Measurements from ENCODE around the gene TINAGL1.

TINAGL1 gene, protein sequence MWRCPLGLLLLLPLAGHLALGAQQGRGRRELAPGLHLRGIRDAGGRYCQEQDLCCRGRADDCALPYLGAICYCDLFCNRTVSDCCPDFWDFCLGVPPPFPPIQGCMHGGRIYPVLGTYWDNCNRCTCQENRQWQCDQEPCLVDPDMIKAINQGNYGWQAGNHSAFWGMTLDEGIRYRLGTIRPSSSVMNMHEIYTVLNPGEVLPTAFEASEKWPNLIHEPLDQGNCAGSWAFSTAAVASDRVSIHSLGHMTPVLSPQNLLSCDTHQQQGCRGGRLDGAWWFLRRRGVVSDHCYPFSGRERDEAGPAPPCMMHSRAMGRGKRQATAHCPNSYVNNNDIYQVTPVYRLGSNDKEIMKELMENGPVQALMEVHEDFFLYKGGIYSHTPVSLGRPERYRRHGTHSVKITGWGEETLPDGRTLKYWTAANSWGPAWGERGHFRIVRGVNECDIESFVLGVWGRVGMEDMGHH

DNA sequence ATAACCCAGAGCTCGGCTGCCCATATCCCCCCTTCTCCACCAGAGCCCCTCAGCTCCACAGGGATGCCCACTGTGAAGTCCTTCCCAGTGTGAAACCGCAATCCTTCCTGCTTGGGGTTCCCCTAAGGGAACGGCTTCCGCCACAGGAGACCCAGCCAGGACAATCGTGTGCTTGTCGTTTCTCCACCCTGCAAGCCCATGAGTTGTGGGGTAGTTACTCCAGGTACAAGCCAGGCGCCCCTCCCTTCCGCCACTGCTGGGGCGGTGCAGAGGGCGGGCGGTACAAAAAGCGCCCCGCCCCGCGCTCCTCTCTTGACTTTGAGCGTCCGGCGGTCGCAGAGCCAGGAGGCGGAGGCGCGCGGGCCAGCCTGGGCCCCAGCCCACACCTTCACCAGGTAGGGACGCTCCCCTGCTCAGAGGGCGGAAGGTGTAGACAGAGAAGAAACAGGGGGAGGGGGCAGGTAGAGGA lies at the start of gene TINAGL1:
Gene TINAGL1 (plus strand): TSS at position 315 of the 469 bp plus-strand sequence. CDS start 634 bp downstream, outside the sequence.
- DNase-seq (ENCODE audit: low spot score): no peak

DNA sequence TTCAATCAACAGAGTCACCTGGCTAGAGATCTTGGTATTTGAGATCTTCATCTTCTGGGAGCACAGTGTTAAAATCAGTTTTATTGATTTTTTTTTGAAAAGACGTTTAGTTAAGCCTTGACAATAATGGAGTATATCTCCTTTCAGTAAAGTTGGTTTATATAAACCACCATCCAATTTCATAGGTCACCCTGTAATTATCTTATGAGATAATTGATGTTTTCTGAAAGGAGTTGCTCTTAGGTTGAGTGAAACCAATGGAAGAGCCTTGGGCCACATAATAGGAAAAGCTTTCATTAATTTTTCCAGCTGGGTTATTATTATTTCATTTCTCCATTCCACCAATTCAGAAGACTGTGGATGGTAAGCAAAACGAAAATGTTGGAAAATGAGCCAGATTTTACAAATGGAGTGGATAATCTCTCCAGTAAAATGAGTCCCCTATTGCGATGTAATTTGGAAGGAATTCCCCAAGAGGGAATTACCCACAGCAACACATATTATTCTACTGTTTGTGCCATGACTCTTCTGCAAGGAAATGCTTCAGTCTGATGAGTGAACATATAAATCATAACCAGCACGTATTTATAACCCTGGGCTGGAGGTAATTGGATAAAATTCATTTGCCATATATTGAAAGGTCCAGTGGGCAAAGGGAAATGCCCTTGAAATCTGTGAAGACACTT lies 46.2 kb upstream of the TINAGL1 start:
- DNase-seq (ENCODE audit: low spot score): no peak

DNA sequence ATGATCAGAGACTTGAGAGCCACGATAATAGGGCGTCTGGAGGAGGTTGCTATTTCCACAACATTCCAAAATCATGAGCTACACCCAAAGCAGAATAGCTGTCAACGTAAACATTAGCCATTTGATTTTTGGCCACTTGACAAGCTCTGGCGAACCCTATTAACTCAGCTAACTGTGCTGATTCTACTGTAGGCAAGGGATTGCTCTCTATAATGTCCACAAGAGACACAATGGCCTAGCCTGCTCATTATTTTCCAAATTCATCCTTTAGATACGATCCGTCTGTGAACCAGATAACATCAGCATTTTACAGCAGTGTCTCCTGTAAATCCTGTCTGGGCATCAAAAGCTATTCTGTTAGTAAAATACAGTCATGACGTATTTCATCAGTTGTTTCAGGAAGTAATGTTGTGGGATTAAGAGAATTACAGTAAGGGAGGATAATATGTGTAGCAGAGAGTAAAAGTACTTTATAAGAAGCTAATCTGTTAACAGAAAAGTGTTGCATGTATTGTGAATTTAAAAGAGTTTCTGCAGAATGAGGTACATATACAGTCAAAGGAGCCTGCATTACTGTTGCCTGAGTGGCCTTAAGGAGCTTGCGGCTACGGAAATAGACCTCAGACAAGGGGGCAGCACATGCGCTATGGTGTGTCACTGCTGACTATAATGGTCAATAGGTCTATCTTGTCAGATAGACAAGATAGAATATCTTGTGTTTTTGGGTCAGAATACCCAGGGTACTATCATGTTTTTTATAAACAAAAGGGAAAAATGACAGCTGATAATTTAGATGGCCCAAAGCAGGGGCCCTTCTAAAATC lies 44.9 kb upstream of the TINAGL1 start:
- DNase-seq (ENCODE audit: low spot score): no peak

DNA sequence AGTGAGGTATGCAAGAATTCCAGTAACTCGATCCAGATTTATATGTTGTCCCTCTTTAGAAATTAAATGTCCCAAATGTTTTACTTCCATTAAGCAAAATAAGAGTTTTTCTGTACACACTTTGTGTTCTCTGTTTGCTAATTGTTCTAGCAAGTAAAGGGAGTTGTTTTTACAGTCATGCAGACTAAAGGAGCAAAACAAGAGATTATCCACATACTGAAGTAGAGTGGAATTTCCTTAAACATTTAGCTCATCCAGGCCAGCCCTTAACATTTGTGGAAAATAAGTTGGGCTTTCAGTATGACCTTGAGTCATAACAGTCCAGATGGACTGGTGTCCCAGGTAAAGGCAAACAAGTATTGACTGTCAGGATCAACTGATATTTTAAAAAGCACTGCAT lies 44.1 kb upstream of the TINAGL1 start:
- no peak for DNase-seq (ENCODE audit: low spot score)

DNA sequence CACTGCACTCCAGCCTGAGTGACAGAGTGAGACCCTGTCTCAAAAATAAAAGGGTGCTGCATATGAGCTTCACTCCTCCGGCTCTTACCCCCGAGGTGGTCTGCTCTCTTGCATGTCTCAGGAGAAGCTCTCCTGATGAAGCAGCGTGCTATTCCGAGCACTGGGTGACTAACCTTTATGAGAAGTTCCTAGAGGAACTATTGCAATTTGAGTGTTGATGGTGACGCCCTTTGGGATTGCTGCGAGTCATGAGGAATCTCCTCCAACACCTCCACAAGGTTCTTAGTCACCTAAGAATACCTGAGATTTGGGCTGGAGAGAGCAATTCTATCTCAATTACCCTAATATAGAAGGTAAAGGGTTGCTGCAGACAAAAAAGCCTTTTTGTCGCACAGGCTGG lies 40.8 kb upstream of the TINAGL1 start:
- DNase-seq (ENCODE audit: low spot score): no peak

DNA sequence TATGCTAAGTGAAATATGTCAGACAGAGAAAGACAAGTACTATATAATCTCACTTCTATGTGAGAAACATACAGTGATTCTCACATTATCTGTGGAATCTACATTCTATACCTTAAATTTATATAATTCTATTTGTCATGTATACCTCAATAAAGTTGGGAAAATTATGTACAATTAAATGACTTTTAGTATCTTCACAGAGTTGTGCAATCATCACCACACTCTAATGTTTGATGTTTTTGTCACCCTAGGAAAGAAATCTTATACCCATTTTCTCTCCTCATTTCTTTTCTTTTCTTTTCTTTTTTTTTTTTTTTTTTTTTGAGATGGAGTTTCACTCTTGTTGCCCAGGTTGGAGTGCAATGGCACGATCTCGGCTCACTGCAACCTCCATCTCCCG lies 37.0 kb upstream of the TINAGL1 start:
- DNase-seq (ENCODE audit: low spot score): no peak

DNA sequence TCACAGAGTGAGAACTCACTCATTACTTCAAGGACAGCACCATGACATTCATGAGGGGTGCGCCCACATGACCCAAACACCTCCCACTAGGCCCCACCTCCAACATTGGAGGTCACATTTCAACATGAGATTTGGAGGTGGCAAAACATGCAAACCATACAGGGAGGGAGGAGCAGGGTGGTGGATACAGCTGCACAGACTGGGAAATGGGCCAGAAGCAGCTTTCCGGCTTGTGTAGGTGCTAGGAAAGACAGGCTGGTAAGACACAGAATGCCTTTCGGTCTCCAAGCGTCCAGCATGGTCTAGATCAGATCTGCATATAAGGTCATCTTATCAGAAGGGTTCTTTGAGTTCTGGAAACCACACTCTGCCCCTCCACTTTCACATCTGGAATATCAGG lies 35.1 kb upstream of the TINAGL1 start:
- no peak for DNase-seq (ENCODE audit: low spot score)

DNA sequence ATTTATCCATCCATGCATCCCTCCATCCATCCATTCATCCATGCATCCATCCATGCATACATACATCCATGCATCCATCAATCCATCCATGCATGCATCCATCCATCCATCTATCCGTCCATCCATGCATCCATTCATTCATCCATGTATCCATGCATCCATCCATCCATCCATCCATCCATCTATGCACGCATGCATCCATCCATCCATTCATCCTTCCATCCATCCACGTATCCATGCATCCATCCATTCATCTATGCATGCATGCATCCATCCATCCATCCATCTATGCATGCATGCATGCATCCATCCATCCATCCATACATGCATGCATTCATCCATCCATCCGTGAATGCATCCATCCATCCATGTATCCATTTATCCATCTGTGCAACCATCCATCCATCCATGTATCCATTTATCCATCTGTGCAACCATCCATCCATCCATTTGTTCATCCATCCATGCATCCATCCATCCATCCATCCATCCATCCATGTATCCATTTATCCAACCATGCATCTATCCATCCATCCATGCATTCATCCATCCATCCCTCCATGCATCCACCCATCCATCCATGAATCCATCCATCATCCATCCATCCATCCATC lies 30.3 kb upstream of the TINAGL1 start:
- no peak for DNase-seq (ENCODE audit: low spot score)

DNA sequence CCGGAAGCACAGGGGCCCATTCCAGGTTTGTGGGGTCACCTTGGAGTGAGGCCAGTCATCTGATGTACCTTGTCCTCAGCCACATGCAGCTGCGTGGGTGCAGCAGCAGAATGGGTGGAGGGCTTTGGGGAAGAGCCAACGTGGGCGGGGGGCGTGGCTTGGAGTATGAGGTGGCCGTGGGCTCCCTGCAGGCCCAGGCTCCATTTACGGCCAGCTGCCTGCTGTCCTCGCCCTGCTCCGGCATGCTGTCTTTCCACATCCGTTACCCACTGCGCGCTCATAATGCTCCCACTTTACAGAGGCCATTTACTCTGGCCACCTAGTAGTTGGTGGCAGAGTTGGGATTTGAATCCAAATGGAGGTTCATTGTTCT lies 27.8 kb upstream of the TINAGL1 start:
- no peak for DNase-seq (ENCODE audit: low spot score)

DNA sequence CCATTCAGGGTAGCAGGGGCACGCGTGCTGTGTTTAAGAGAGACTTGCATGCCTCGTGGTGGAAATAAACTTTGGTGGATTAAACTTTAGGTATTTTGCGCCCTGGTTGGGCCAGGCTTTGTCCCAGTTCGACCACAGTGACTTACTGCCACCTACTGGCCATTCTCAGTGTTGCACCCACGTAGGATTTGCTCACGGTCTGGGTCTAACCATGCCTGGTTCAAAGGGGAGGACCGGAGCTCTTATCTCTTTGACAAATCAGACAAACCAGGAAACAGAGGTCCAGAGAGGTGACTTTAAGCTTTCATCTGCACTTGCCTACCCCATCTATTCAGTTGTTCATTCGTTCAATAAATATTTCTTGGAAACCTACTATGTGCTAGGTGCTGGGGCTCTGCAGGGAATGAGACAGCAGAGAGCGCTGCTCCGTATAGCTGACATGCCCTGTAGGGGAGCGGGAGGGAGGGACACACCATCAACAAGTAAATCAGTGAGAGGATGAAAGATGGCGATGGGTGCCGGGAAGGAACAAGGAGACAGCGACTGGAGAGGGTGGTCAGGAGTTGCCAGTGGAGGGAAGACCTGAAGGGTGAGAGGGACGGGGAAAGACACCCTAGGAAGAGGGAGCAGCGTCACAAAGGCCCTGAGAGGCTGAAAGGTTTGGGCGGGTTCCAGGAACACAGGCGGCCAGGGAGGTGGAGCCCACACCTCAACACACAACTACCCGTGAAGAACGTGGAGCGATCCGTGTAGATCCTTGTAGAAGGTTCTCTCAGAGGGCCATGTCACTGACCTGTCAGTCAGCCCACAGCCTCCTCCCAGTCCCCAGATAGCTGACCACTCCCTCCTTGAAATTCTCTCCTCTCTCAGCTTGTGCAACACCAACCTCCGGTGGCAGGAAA lies 27.2 kb upstream of the TINAGL1 start:
- DNase-seq (ENCODE audit: low spot score): peak; percentile 85

DNA sequence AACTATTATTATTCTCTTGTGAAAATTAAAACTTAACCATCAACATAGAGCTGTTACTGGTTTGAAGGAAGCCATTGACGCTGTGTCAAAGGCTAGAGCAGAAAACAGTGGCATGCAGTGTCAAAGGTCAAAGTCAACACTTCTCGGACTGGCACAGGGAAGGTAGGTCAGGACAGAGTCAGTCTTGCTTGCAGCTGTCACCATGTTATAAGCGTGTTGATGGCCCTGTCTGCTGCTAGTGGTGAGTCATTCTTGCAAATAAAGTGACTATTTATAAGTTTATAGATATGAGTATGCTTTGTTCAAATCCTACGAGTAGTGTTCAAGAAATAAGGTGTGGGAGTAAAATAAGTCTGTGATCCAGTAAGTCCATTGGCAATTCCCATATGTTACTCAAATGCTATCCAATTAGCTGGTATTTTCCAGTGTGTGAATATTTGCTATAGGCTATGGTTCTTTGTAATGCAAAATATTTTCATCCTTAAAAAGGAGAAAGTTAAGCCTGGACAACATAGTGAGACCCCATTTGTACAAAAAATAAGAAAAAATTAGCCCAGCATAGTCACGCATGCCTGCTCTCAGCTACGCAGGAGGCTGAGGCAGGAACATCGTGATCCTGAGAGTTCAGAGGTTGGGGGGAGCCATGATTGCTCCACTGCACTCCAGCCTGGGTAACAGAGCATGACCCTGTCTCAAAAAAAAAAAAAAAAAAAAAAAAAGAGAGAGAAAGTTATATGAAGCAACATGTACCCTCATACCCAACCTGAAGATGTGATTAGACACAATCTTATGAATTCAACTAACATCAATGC lies 26.3 kb upstream of the TINAGL1 start:
- peak; percentile 31 for DNase-seq (ENCODE audit: low spot score)

DNA sequence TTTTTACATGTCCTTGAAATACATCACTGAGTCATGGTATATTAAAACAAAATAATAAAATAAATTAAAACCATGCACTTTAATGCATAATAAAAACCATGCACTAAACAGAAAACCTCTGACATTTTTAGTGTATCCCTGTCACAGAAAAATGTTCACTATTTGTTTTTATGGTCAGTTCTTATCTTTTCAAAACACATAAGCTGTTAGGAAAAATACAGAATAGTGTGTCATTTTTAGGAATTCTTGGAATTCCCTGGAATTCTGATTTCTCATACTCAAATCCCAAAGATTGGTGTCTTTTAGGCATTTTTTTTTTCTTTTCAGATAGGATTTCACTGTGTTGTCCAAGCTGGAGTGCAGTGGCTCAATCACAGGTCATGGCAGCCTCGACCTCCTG lies 25.1 kb upstream of the TINAGL1 start:
- no peak for DNase-seq (ENCODE audit: low spot score)

DNA sequence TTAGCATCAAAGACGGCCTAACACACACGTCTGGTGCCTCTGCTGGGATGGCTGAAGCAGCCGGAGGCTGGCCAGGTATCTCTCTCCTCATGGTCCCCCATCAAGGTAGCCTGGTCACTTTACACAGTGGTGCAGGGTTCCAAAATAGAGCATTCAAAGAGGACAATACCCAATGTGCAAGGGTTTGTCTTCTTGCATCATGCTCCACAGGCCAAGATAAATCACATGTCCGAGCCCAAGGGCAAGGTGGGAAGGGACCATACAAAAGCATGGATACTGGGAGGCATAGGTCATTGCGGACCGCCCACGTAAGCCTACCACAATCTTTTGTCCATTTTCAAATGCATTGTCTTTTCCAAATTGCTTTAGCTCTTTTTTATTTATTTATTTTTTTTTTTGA lies 23.8 kb upstream of the TINAGL1 start:
- no peak for DNase-seq (ENCODE audit: low spot score)

DNA sequence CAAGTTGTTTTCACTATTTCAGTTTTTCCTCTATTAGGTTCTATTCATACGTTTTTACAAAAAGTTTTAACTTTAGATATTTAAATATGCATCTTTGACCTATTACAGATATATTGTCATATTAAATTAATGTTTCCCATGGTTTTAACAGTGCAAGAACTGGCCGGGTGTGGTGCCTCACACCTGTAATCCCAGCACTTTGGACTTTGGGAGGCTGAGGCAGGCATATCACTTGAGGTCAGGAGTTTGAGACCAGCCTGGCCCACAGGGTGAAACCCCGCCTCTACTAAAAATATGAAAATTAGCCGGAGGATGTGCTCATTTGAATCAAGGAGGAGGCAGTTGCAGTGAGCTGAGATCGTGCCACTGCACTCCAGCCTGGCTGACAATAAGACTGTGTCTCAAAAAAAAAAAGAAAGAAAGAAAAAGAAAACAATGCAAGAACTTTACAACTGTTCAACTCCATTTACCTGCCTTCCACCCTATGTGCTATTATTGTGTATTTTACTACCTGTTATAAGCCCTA lies 19.8 kb upstream of the TINAGL1 start:
- no peak for DNase-seq (ENCODE audit: low spot score)

DNA sequence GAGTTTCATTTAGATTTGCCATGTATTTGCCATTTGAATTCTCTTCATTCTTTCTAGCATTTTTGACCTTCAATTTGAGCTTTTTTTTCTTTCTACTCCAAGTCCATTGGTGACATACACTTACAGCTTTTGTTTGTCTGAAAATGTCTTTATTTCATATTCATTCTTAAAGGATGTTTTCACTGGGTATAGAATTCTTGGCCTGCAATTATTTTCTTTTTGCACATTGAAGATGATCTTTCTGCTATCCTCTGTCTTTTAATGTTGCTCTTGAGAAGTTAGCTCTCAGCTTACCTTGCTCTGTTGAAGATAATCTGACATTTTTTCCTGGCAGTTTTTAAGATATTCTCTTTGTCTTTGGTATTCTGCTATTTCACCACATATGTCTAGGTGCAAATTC lies 16.6 kb upstream of the TINAGL1 start:
- no peak for DNase-seq (ENCODE audit: low spot score)

DNA sequence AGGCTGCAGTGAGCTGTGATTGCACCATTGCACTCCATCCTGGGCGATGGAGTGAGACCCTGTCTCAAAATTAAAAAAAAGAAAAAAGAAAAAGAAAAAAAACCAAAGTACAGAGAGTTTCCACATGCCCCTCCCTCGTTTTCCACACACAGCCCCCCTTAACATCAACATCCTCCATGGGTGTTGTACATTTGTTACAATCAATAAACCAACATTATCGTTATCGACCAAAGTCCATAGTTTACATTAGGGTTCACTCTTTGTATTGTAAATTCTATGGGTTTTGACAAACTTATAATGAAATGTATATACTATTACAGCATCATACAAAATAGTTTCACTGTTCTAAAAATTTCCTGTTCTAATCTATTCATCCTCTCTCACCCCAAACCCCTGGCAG lies 15.9 kb upstream of the TINAGL1 start:
- DNase-seq (ENCODE audit: low spot score): no peak

DNA sequence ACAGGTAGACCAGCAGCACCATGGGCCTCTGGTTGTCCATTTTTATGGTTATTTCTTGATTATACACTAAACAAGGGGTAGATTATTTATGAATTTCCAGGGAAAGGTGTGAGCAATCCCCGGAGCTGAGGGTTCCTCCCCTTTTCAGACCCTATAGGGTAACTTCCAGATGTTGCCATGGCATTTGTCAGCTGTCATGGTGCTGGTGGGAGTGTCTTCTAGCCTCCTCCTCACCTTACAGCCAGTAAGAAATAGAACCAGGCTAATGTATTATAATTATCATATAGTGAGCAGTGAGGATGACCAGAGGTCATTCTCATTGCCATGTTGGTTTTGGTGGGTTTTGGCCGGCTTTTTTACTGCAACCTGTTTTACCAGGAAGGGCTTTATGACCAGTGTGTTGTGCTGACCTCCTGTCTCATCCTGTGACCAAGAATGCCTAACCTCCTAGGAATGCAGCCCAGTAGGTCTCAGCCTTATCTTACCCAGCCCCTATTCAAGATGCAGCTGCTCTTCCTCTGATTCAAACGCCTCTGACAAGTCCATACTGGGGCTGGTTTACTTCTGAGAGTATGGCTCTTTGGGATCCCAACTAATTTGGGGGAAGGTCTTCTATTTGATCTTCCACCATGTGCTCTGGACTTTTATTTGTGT lies 13.5 kb upstream of the TINAGL1 start:
- DNase-seq (ENCODE audit: low spot score): peak; percentile 73

DNA sequence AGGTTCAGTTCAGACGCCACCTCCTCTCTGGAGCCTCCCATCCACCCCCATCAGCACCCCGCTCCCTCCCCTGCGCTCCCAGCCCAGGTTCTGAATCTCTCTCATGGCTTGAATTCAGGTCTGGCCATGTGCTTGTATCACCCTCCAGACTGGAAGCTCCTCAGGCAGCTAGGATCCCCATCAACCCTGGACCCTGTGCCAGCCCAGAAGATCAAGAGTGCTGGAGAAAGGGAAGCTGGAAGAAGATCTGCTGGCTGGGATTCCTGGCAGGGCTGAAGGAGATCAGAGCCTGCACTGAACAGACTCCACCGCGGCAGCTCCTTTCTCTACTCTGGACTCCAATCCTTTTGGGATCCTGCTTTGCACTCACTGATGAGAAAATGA lies 11.7 kb upstream of the TINAGL1 start:
- DNase-seq (ENCODE audit: low spot score): no peak

DNA sequence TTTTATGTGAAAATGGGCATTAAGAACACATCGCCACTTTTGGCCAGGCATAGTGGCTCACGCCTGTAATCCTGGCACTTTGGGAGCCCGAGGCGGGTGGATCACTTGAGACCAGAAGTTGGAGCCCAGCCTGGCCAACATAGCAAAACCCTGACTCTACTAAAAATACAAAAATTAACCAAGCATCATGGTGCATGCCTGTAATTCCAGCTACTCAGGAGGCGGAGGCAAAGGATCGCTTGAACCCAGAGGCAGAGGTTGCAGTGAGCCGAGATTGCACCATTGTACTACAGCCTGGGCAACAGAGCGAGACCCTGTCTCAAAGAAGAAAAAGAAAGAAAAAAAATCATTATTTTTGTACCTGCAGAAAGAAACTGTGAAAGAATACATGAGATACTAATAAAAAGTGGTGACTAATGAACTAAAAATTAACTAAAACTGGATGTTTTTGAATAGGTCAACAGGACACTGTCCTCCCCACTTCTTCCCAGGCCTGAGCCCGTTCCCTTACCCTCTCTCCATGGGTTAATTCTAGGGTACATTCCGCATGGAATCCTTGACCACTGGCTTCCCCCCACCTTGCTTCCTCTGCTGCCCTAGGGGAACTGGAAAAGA lies 8.3 kb upstream of the TINAGL1 start:
- DNase-seq (ENCODE audit: low spot score): no peak

Measured in kidney capillary endothelial cell (primary cell).